GM12873 (cell line): ENCODE results near the gene ACAD11.

Experiments used
- TF ChIP-seq, protein P1 (sequence below): IDR thresholded peaks from 2 replicates; pipeline ENCODE4 v1.5.1; 2012; ENCODE audit warnings: low read depth, mild to moderate bottlenecking, moderate library complexity, low read length, control low read depth; ENCODE audit not compliant: insufficient read depth; ENCODE audit errors: missing control alignments

ACAD11 gene

DNA sequence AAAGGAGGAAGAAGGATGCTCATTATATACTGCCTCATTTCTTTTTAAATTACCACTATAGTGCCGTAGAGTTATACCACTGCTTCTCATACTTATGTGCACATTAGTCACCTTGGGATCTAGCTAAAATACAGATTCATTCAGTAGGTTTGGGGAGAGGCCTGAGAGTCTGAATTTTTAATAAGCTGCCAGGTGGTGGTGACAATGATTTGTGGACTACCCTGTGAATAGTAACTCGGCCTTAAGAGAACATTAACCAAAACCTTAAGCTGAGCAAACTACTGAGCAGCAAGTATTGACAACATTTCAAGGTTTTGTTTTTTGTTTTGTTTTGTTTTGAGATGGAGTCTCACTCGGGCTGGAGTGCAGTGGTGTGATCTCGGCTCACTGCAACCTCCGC, 20.3 kb upstream of the ACAD11 start:
- TF ChIP-seq, protein P1, sequence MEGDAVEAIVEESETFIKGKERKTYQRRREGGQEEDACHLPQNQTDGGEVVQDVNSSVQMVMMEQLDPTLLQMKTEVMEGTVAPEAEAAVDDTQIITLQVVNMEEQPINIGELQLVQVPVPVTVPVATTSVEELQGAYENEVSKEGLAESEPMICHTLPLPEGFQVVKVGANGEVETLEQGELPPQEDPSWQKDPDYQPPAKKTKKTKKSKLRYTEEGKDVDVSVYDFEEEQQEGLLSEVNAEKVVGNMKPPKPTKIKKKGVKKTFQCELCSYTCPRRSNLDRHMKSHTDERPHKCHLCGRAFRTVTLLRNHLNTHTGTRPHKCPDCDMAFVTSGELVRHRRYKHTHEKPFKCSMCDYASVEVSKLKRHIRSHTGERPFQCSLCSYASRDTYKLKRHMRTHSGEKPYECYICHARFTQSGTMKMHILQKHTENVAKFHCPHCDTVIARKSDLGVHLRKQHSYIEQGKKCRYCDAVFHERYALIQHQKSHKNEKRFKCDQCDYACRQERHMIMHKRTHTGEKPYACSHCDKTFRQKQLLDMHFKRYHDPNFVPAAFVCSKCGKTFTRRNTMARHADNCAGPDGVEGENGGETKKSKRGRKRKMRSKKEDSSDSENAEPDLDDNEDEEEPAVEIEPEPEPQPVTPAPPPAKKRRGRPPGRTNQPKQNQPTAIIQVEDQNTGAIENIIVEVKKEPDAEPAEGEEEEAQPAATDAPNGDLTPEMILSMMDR = no peak

DNA sequence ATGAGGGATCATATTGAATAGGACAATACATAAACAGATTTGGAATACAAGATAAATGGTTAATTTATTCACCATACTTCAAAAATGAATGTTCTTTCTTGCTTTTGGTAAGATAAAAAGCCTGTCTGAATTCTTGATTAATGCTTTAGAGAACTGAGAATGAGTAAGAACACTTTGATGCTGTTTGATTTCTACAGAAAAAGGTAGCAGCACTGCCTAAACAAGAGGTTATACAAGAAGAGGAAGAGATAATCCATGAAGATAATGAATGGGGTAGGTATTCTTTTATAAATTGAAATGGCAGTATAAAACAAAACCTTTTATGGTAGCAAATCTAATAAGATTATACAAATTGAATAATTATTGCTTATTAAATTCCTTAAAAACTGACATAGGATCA, 15.8 kb upstream of the ACAD11 start:
- TF ChIP-seq, protein P1 = no peak

DNA sequence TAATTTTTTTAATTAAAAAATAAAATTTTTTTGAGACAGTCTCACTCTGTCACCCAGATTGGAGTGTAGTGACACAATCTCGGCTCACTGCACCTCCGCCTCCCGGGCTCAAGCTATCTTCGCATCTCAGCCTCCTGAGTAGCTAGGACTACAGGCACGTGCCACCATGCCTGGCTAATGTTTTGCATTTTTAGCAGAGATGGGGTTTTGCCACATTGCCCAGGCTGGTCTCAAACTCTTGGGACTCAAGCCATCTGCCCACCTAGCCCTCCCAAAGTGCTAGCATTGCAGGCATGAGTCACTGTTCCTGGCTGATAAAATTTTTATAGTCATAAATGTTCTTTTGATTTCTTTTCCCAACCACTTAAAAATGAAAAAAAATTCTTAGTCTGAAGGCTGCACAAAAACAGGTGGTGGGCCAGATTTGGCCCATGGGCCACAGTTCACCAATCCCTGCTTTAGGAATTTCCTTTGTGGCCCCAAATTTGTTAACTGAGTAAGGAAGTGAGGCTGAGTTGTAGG, 9.7 kb upstream of the ACAD11 start:
- TF ChIP-seq, protein P1 = no peak

DNA sequence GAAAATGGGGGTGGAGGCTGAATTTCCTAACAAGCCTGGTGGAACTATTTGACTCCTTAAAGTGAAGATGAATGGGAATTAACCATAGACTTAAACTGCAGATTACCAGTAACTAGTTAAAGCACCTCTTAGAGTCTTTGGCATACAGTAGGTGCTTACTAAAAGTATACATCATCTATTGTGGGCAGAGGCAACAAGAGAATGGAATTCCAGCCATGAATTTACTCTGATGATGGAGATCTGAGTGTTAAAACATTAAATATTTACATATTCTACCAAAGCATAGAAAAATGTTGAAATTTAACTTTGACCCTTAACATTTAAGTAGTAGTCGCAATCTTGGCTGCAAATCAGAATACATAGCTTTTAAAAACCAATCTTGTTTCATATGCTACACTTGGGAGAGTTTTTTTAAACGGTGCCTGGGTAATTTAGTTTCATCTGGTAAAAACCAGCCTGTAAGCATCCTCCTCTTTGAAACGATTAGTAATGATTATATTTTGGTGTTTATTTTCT, 5.7 kb upstream of the ACAD11 start:
- TF ChIP-seq, protein P1 = no peak

DNA sequence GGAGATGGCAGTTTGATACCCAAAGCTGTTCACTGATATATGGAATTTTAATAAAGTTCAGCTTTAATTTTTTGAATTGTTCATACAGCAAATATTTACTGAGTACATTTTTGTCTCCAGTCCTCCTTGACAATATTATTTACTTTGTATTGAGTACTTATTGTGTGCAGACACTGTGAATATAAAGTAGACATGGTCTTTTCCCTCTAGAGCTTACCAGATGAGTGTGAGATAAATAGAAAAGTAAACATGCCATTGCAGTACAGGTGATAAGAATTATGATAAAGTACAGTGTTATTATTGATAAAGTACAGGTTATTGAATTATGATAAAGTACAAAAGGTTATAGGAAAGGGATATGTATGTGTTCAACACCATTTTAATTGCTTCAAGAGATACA, 2.6 kb upstream of the ACAD11 start:
- TF ChIP-seq, protein P1 = no peak

DNA sequence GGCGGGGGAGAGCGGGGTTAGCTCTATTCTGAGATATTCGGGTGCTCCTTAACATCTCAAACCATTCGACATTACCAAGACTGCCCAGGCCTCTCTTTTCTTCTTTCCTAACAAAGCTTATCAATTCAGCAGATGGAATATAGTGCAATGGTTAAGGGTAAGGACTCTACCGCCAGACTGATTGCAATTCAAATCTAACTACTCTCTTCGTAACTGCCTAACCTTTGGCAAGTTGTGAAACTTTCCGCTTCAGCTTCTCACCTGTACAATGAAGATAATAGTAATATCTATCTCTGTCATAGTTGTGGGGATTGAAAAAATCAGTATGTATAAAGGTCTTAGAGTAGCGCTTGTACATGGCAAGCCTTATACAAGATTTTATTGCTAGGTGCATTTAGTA, 1.5 kb upstream of the ACAD11 start:
- TF ChIP-seq, protein P1 = no peak

DNA sequence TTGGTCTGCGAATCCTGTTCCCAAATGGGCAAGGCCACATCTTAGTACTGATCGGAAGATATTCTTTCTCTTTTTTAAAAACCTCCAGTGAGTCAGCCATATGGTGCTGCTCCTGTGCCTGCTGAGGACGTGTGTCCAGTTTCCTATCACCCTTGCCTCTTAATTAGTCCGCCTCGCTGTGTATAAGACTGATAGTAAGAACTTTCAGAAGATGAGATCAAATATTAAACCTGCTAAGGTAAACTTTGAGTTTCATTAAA, 1.1 kb upstream of the ACAD11 start:
- TF ChIP-seq, protein P1 = no peak
